ENCODE measurements around the gene PARD3B.

PARD3B gene

GRCh38 chr2:205025580-205026240 is 480.4 kb downstream of the PARD3B start:
- no peak for TF ChIP-seq MYC (IDR thresholded peaks at IDR 0.05; ENCODE audit: low read depth, low read length)
- TF ChIP-seq MAX (IDR thresholded peaks at IDR 0.05; ENCODE audit: low read depth, low read length) = no peak
- no peak for TF ChIP-seq CTCF (IDR thresholded peaks at IDR 0.05; ENCODE audit: low read depth, low read length)
- no peak for TF ChIP-seq POLR2A (IDR thresholded peaks at IDR 0.05; ENCODE audit: extremely low read depth, insufficient read length)

GRCh38 chr2:205030695-205031094 is 485.4 kb downstream of the PARD3B start:
- no peak for TF ChIP-seq POLR2A (IDR thresholded peaks at IDR 0.05; ENCODE audit: extremely low read depth, insufficient read length)
- no peak for TF ChIP-seq MAX (IDR thresholded peaks at IDR 0.05; ENCODE audit: low read depth, low read length)
- TF ChIP-seq MYC (IDR thresholded peaks at IDR 0.05; ENCODE audit: low read depth, low read length) = no peak
- no peak for DNase-seq (ENCODE audit: low read depth)
- H3K4me3 ChIP-seq (ENCODE audit: low read depth, low read length) = no peak overlapping the region

More at GRCh38 chr2:205025580-205026240, 480.4 kb downstream of the PARD3B start:
- H3K4me3 ChIP-seq (ENCODE audit: low read depth, low read length) = no peak overlapping the region
- no peak for DNase-seq (ENCODE audit: low read depth)

- no peak for DNase-seq (ENCODE audit: low read depth)
- no peak overlapping the region for H3K4me3 ChIP-seq (ENCODE audit: low read depth, low read length)
- TF ChIP-seq POLR2A (IDR thresholded peaks at IDR 0.05; ENCODE audit: extremely low read depth, insufficient read length) = no peak
- TF ChIP-seq MYC (IDR thresholded peaks at IDR 0.05; ENCODE audit: low read depth, low read length) = no peak
- no peak for TF ChIP-seq CTCF (IDR thresholded peaks at IDR 0.05; ENCODE audit: low read depth, low read length)
- TF ChIP-seq MAX (IDR thresholded peaks at IDR 0.05; ENCODE audit: low read depth, low read length) = no peak
These were observed 486.8 kb downstream of the PARD3B start for GRCh38 chr2:205032093-205032551.

GRCh38 chr2:205033431-205033830 is 488.2 kb downstream of the PARD3B start:
- TF ChIP-seq CTCF (IDR thresholded peaks at IDR 0.05; ENCODE audit: low read depth, low read length) (no peak), MAX (IDR thresholded peaks at IDR 0.05; ENCODE audit: low read depth, low read length) (no peak), POLR2A (IDR thresholded peaks at IDR 0.05; ENCODE audit: extremely low read depth, insufficient read length) (no peak), MYC (IDR thresholded peaks at IDR 0.05; ENCODE audit: low read depth, low read length) (no peak)
- no peak for DNase-seq (ENCODE audit: low read depth)
- no peak overlapping the region for H3K4me3 ChIP-seq (ENCODE audit: low read depth, low read length)

- no peak overlapping the region for H3K4me3 ChIP-seq (ENCODE audit: low read depth, low read length)
- DNase-seq (ENCODE audit: low read depth) = no peak
- no peak for TF ChIP-seq POLR2A (IDR thresholded peaks at IDR 0.05; ENCODE audit: extremely low read depth, insufficient read length)
- TF ChIP-seq CTCF (IDR thresholded peaks at IDR 0.05; ENCODE audit: low read depth, low read length) = no peak
- no peak for TF ChIP-seq MYC (IDR thresholded peaks at IDR 0.05; ENCODE audit: low read depth, low read length)
- no peak for TF ChIP-seq MAX (IDR thresholded peaks at IDR 0.05; ENCODE audit: low read depth, low read length)
These were observed 488.8 kb downstream of the PARD3B start for GRCh38 chr2:205034034-205034433.

GRCh38 chr2:205040323-205040722 is 495.0 kb downstream of the PARD3B start:
- no peak for DNase-seq (ENCODE audit: low read depth)
- no peak for TF ChIP-seq CTCF (IDR thresholded peaks at IDR 0.05; ENCODE audit: low read depth, low read length)
- TF ChIP-seq POLR2A (IDR thresholded peaks at IDR 0.05; ENCODE audit: extremely low read depth, insufficient read length) = no peak
- no peak for TF ChIP-seq MYC (IDR thresholded peaks at IDR 0.05; ENCODE audit: low read depth, low read length)
- TF ChIP-seq MAX (IDR thresholded peaks at IDR 0.05; ENCODE audit: low read depth, low read length) = no peak
- H3K4me3 ChIP-seq (ENCODE audit: low read depth, low read length) = no peak overlapping the region
